HL-60 (cell line): ENCODE measurements around the gene MAGEB6B.

Source experiments
- DNase-seq, 2 experiments: peaks; one replicate each; pipeline ENCODE4 v3.0.0-alpha.2; 2010 to 2020; ENCODE audit warnings: low read depth in 1 of 2, low spot score in 1 of 2
- H3K27ac ChIP-seq: fragments of 250-450 bp; sonication (Bioruptor Pico); replicated peaks from 2 replicates; pipeline ENCODE4 v1.5.1; 2020; ENCODE audit warnings: mild to moderate bottlenecking, moderate library complexity
- H3K27me3 ChIP-seq: fragments of 250-450 bp; sonication (Bioruptor Pico); 2 replicates; pipeline ENCODE4 v1.5.1; 2021; ENCODE audit warnings: mild to moderate bottlenecking, moderate library complexity; ENCODE audit not compliant: insufficient read depth, poor library complexity, severe bottlenecking
- H3K4me3 ChIP-seq: replicated peaks from 2 replicates; pipeline ENCODE4 v1.5.1; 2011; ENCODE audit warnings: mild to moderate bottlenecking, control low read depth, low read length; ENCODE audit not compliant: insufficient read depth
- GABPA ChIP-seq: IDR thresholded peaks from 2 replicates; pipeline ENCODE4 v1.6.1; 2012; ENCODE audit warnings: low read depth
- POLR2AphosphoS5 ChIP-seq: IDR thresholded peaks from 2 replicates; pipeline ENCODE4 v1.6.1; 2012; ENCODE audit warnings: low read depth
- SPI1 ChIP-seq: IDR thresholded peaks from 2 replicates; pipeline ENCODE4 v1.6.1; 2012; ENCODE audit warnings: low read depth, mild to moderate bottlenecking, borderline replicate concordance
- long read RNA-seq: library from polyadenylated mRNA; unstranded; transcript quantifications from one replicate; pipeline ENCODE4 v2.0.0, GENCODE V29; 2020
- TF ChIP-seq, protein P1 (sequence below): IDR thresholded peaks from 2 replicates; pipeline ENCODE4 v1.6.1; 2012; ENCODE audit warnings: low read depth; ENCODE audit not compliant: insufficient replicate concordance
- TF ChIP-seq, protein P2 (sequence below): IDR thresholded peaks from one replicate; pipeline ENCODE4 v1.5.1; 2011; ENCODE audit warnings: low read length, control low read depth, inconsistent platforms; ENCODE audit not compliant: insufficient read depth

MAGEB6B gene
- long read RNA-seq: 0 reads

GRCh38 chrX:26160301-26160700, at the start of gene MAGEB6B:
TSS of gene MAGEB6B (plus strand) at chrX:26160601. CDS start at chrX:26160601, 0 bp downstream.
- no peak for TF ChIP-seq SPI1
- TF ChIP-seq, protein P1, sequence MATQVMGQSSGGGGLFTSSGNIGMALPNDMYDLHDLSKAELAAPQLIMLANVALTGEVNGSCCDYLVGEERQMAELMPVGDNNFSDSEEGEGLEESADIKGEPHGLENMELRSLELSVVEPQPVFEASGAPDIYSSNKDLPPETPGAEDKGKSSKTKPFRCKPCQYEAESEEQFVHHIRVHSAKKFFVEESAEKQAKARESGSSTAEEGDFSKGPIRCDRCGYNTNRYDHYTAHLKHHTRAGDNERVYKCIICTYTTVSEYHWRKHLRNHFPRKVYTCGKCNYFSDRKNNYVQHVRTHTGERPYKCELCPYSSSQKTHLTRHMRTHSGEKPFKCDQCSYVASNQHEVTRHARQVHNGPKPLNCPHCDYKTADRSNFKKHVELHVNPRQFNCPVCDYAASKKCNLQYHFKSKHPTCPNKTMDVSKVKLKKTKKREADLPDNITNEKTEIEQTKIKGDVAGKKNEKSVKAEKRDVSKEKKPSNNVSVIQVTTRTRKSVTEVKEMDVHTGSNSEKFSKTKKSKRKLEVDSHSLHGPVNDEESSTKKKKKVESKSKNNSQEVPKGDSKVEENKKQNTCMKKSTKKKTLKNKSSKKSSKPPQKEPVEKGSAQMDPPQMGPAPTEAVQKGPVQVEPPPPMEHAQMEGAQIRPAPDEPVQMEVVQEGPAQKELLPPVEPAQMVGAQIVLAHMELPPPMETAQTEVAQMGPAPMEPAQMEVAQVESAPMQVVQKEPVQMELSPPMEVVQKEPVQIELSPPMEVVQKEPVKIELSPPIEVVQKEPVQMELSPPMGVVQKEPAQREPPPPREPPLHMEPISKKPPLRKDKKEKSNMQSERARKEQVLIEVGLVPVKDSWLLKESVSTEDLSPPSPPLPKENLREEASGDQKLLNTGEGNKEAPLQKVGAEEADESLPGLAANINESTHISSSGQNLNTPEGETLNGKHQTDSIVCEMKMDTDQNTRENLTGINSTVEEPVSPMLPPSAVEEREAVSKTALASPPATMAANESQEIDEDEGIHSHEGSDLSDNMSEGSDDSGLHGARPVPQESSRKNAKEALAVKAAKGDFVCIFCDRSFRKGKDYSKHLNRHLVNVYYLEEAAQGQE: no peak
- H3K27me3 ChIP-seq: no peaks in the 10 kb centered on the region
- DNase-seq: no peak
- H3K27ac ChIP-seq: no peak within 1 kb of the TSS
- H3K4me3 ChIP-seq: no peak within 1 kb of the TSS

- TF ChIP-seq SPI1 (no peak), POLR2AphosphoS5 (no peak), GABPA (no peak)
- TF ChIP-seq, protein P1: no peak
- TF ChIP-seq, protein P2, sequence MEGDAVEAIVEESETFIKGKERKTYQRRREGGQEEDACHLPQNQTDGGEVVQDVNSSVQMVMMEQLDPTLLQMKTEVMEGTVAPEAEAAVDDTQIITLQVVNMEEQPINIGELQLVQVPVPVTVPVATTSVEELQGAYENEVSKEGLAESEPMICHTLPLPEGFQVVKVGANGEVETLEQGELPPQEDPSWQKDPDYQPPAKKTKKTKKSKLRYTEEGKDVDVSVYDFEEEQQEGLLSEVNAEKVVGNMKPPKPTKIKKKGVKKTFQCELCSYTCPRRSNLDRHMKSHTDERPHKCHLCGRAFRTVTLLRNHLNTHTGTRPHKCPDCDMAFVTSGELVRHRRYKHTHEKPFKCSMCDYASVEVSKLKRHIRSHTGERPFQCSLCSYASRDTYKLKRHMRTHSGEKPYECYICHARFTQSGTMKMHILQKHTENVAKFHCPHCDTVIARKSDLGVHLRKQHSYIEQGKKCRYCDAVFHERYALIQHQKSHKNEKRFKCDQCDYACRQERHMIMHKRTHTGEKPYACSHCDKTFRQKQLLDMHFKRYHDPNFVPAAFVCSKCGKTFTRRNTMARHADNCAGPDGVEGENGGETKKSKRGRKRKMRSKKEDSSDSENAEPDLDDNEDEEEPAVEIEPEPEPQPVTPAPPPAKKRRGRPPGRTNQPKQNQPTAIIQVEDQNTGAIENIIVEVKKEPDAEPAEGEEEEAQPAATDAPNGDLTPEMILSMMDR: no peak
These were observed 22.1 kb upstream of the MAGEB6B start, which contains the start of gene MAGEB18 for GRCh38 chrX:26138274-26138673. TSS of gene MAGEB18 (plus strand) at chrX:26138343. CDS start at chrX:26138986, 643 bp downstream.

GRCh38 chrX:26146024-26146423, 14.4 kb upstream of the MAGEB6B start:
- Histone ChIP-seq H3K4me3 (no peak overlapping the region), H3K27me3 (no peaks in the 10 kb centered on the region), H3K27ac (no peak overlapping the region)
- no peak for TF ChIP-seq SPI1
- no peak for TF ChIP-seq POLR2AphosphoS5
- TF ChIP-seq GABPA: no peak
- TF ChIP-seq, protein P2: no peak
- TF ChIP-seq, protein P1: no peak
- DNase-seq: no peak

More at GRCh38 chrX:26138274-26138673, 22.1 kb upstream of the MAGEB6B start, which contains the start of gene MAGEB18:
- Histone ChIP-seq H3K27ac (no peak within 1 kb of the TSS), H3K4me3 (no peak within 1 kb of the TSS), H3K27me3 (no peaks in the 10 kb centered on the region)
- DNase-seq: no peak
